H9 (cell line): ENCODE results near the gene MYOZ3. TPM values are rescaled to one million over a fixed set of nuclear protein-coding genes. Genes with fewer than 3 reads are reported as not detected.
A peak's percentile ranks its signal among the peaks of the same experiment; 100 is the strongest.

ENCODE experiments used
- DNase-seq: peaks from one replicate; pipeline ENCODE4 v3.0.0-alpha.2; 2017
- H2AFZ ChIP-seq: one replicate; pipeline ENCODE4 v1.6.1; 2013; ENCODE audit warnings: mild to moderate bottlenecking, low read length, control low read depth, moderate library complexity
- H2AK5ac ChIP-seq: 2 replicates; pipeline ENCODE4 v1.6.1; 2013; ENCODE audit warnings: low read length, control low read depth, mixed read lengths; ENCODE audit not compliant: insufficient read length
- H2BK120ac ChIP-seq: one replicate; pipeline ENCODE4 v1.6.1; 2013; ENCODE audit warnings: low read depth, mild to moderate bottlenecking, low read length, control low read depth, inconsistent platforms; ENCODE audit not compliant: poor library complexity, severe bottlenecking
- H2BK12ac ChIP-seq: 2 replicates; pipeline ENCODE4 v1.6.1; 2013; ENCODE audit warnings: low read length, control low read depth, mixed read lengths, low read depth; ENCODE audit not compliant: insufficient read length
- H2BK15ac ChIP-seq: 2 replicates; pipeline ENCODE4 v1.6.1; 2013; ENCODE audit warnings: low read depth, low read length, control low read depth
- H2BK20ac ChIP-seq: one replicate; pipeline ENCODE4 v1.6.1; 2013; ENCODE audit warnings: low read depth, mild to moderate bottlenecking, low read length, control low read depth, inconsistent platforms; ENCODE audit not compliant: poor library complexity, severe bottlenecking
- H2BK5ac ChIP-seq: 2 replicates; pipeline ENCODE4 v1.6.1; 2013; ENCODE audit warnings: low read length, control low read depth, mixed read lengths; ENCODE audit not compliant: insufficient read length
- H3K14ac ChIP-seq: 2 replicates; pipeline ENCODE4 v1.6.1; 2013; ENCODE audit warnings: low read length, control low read depth; ENCODE audit not compliant: insufficient read depth
- H3K18ac ChIP-seq: 2 replicates; pipeline ENCODE4 v1.6.1; 2013; ENCODE audit warnings: low read depth, mild to moderate bottlenecking, mixed read lengths, low read length, control low read depth; ENCODE audit not compliant: insufficient read length
- H3K23ac ChIP-seq: 2 replicates; pipeline ENCODE4 v1.6.1; 2013; ENCODE audit warnings: low read length, control low read depth, mixed read lengths, low read depth; ENCODE audit not compliant: insufficient read length
- H3K23me2 ChIP-seq: 2 replicates; pipeline ENCODE4 v1.6.1; 2013; ENCODE audit warnings: low read depth, mild to moderate bottlenecking, mixed read lengths, low read length, control low read depth; ENCODE audit not compliant: insufficient read length, poor library complexity, severe bottlenecking
- H3K27ac ChIP-seq: 2 replicates; pipeline ENCODE4 v1.5.1; 2013; ENCODE audit warnings: low read length, control low read depth, mixed read lengths, low read depth; ENCODE audit not compliant: insufficient read length
- H3K27me3 ChIP-seq: 2 replicates; pipeline ENCODE4 v1.6.1; 2013; ENCODE audit warnings: low read length, control low read depth, inconsistent platforms; ENCODE audit not compliant: insufficient read depth
- H3K4ac ChIP-seq: 2 replicates; pipeline ENCODE4 v1.6.1; 2013; ENCODE audit warnings: low read depth, mild to moderate bottlenecking, control low read depth, inconsistent platforms, low read length, moderate library complexity
- H3K4me1 ChIP-seq: 2 replicates; pipeline ENCODE4 v1.6.1; 2013; ENCODE audit warnings: low read length, control low read depth, inconsistent platforms; ENCODE audit not compliant: insufficient read depth
- H3K4me2 ChIP-seq: 2 replicates; pipeline ENCODE4 v1.6.1; 2013; ENCODE audit warnings: low read length, control low read depth, mixed read lengths; ENCODE audit not compliant: insufficient read length, insufficient read depth
- H3K56ac ChIP-seq: 2 replicates; pipeline ENCODE4 v1.6.1; 2013; ENCODE audit warnings: low read depth, mild to moderate bottlenecking, mixed read lengths, low read length, control low read depth; ENCODE audit not compliant: insufficient read length
- H3K79me1 ChIP-seq: 2 replicates; pipeline ENCODE4 v1.6.1; 2013; ENCODE audit warnings: low read depth, mild to moderate bottlenecking, moderate library complexity, low read length, control low read depth, inconsistent platforms; ENCODE audit not compliant: insufficient read depth, poor library complexity, severe bottlenecking
- H3K79me2 ChIP-seq: 2 replicates; pipeline ENCODE4 v1.6.1; 2013; ENCODE audit warnings: low read length, control low read depth, inconsistent platforms; ENCODE audit not compliant: insufficient read depth
- H3K9ac ChIP-seq: 2 replicates; pipeline ENCODE4 v1.6.1; 2013; ENCODE audit warnings: low read length, control low read depth, mixed read lengths; ENCODE audit not compliant: insufficient read length; ENCODE audit errors: extremely low read depth
- H3K9me3 ChIP-seq: one replicate; pipeline ENCODE4 v1.6.1; 2013; ENCODE audit warnings: low read depth, low read length, inconsistent platforms; ENCODE audit not compliant: control insufficient read depth
- H3T11ph ChIP-seq: one replicate; pipeline ENCODE4 v1.6.1; 2013; ENCODE audit warnings: mild to moderate bottlenecking, low read length, control low read depth, inconsistent platforms
- H4K20me1 ChIP-seq: one replicate; pipeline ENCODE4 v1.6.1; 2013; ENCODE audit not compliant: control insufficient read depth, insufficient read length, insufficient read depth
- H4K5ac ChIP-seq: 2 replicates; pipeline ENCODE4 v1.6.1; 2013; ENCODE audit warnings: low read depth, mild to moderate bottlenecking, mixed read lengths, low read length, control low read depth; ENCODE audit not compliant: insufficient read length
- H4K8ac ChIP-seq: replicated peaks from 2 replicates; pipeline ENCODE4 v1.6.1; 2013; ENCODE audit warnings: low read length, control low read depth, mixed read lengths, low read depth; ENCODE audit not compliant: insufficient read length
- H4K91ac ChIP-seq: 2 replicates; pipeline ENCODE4 v1.6.1; 2013; ENCODE audit warnings: low read depth, mild to moderate bottlenecking, moderate library complexity, mixed read lengths, low read length, control low read depth; ENCODE audit not compliant: insufficient read length
- H3K27ac Mint-ChIP-seq, 3 experiments: 2 replicates in 2 of 3; 3 replicates in 1 of 3; pipeline ENCODE4 v1.8.0; 2020 to 2021; ENCODE audit warnings: mixed read lengths in 3 of 3, mild to moderate bottlenecking in 1 of 3, moderate library complexity in 1 of 3
- H3K27me3 Mint-ChIP-seq: 2 replicates; pipeline ENCODE4 v1.8.0; 2021; ENCODE audit warnings: low read depth, mild to moderate bottlenecking, moderate library complexity, mixed read lengths
- H3K36me3 Mint-ChIP-seq, 3 experiments: 2 replicates in 2 of 3; 3 replicates in 1 of 3; pipeline ENCODE4 v1.8.0; 2020 to 2021; ENCODE audit warnings: low read depth in 3 of 3, mixed read lengths in 3 of 3; ENCODE audit not compliant: insufficient read depth in 1 of 3
- H3K4me1 Mint-ChIP-seq, 2 experiments: 2 replicates each; pipeline ENCODE4 v1.8.0; 2020; ENCODE audit warnings: mixed read lengths in 2 of 2
- H3K4me3 Mint-ChIP-seq, 2 experiments: 2 replicates in 1 of 2; 3 replicates in 1 of 2; pipeline ENCODE4 v1.8.0; 2020 to 2021; ENCODE audit warnings: mild to moderate bottlenecking in 2 of 2, mixed read lengths in 2 of 2, moderate library complexity in 1 of 2
- H3K9me3 Mint-ChIP-seq, 2 experiments: 2 replicates in 1 of 2; 3 replicates in 1 of 2; pipeline ENCODE4 v1.8.0; 2020; ENCODE audit warnings: mild to moderate bottlenecking in 2 of 2, mixed read lengths in 2 of 2, moderate library complexity in 1 of 2
- WGBS: extraction: QIAGEN DNeasy Blood & Tissue Kit; methylation state at CpG from one replicate; pipeline ENCODE4 v1.1.7; 2013; ENCODE audit warnings: missing lambda C conversion rate, low lambda C conversion rate, mixed read lengths; ENCODE audit not compliant: insufficient read length; ENCODE audit errors: extremely low coverage; 5-methylcytosine and 5-hydroxymethylcytosine counted together
- total RNA-seq: library from RNA; stranded (reverse); gene quantifications from 2 replicates; pipeline ENCODE4 v1.2.1, GENCODE V29; 2021
- TF ChIP-seq, protein P1 (sequence below): fragments of 200-600 bp; sonication (generic); conservative IDR thresholded peaks from 3 replicates; pipeline ENCODE4 v1.8.0; 2021; ENCODE audit warnings: antibody characterized with exemption, mild to moderate bottlenecking

MYOZ3 gene
- total RNA-seq, 1 experiment from 2014 or later = 18.1 TPM

DNA sequence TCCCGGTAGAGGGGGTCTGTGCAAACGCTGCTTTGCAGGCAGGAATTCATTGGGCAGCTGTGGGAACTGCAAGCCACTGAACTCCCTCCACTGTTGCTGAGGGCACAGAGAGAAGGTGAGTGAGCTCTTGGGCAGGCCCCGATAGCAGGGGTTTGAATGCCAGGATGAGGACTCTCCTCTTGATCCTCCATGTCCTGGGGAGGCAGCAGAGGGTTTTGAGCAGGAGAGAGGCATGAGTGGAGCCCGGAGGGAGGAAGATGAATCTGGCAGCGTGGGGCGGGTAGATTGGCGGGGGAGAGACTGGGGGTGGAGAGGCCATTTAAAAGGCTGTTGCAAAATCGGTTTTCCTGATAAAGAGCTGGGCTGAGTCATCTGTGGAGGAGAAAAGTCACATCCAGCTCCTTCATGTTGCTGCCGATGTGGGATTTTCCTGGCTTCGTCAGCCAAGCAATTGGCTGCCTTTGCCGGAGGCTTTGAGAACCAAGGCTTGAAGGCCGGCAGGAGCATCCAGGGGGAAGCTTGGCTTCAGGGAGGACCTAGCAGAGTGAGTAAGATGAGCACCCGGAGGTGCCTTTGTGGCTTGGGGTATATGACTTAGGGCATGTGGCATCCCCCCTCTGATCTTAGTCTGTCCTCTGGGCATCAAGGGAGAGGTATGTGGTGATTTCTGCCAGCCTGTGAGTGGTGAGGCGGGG, 20.6 kb upstream of the MYOZ3 start, which contains the start of gene SYNPO:
Gene SYNPO, plus strand, starts transcription at position 350 of the 695 bp plus-strand sequence. CDS start 7,616 bp downstream, outside the sequence.
- H4K20me1 ChIP-seq = no peaks in the 10 kb centered on the region
- H4K8ac ChIP-seq = no peak within 1 kb of the TSS
- no peaks in the 10 kb centered on the region for H3K23me2 ChIP-seq
- no peak within 1 kb of the TSS for H3K9ac ChIP-seq
- H3K4me1 ChIP-seq = peaks cover 2% of the 10 kb centered on the region; the same call in 1 of the 2 replicates
- no peak within 1 kb of the TSS for H4K91ac ChIP-seq
- no CpG with 5 or more reads among the region's 14 CpGs for WGBS
- H4K5ac ChIP-seq = no peak within 1 kb of the TSS
- no peak within 1 kb of the TSS for H3K18ac ChIP-seq
- Mint-ChIP-seq H3K9me3 (no peaks in the 10 kb centered on the region), H3K27me3 (peaks cover 2% of the 10 kb centered on the region; the same call in 1 of the 2 replicates), H3K36me3 (no peaks in the 10 kb centered on the region), H3K4me3 (no peak within 1 kb of the TSS), H3K4me1 (peaks cover 57 to 71% of the 10 kb centered on the region in 2 experiments), H3K27ac (peak within 1 kb of the TSS; percentile 20 to 65 (median 61); a peak in 4 of 7 replicates)
- H3K79me2 ChIP-seq = no peaks in the 10 kb centered on the region
- no peak within 1 kb of the TSS for H3K23ac ChIP-seq
- H2BK12ac ChIP-seq = no peak within 1 kb of the TSS
- no peak within 1 kb of the TSS for H2BK5ac ChIP-seq
- H3K4ac ChIP-seq = no peak within 1 kb of the TSS
- H2BK20ac ChIP-seq = no peak within 1 kb of the TSS
- no peak within 1 kb of the TSS for H2BK15ac ChIP-seq
- no peak within 1 kb of the TSS for H3K27ac ChIP-seq
- no peak within 1 kb of the TSS for H3T11ph ChIP-seq
- TF ChIP-seq, protein P1, sequence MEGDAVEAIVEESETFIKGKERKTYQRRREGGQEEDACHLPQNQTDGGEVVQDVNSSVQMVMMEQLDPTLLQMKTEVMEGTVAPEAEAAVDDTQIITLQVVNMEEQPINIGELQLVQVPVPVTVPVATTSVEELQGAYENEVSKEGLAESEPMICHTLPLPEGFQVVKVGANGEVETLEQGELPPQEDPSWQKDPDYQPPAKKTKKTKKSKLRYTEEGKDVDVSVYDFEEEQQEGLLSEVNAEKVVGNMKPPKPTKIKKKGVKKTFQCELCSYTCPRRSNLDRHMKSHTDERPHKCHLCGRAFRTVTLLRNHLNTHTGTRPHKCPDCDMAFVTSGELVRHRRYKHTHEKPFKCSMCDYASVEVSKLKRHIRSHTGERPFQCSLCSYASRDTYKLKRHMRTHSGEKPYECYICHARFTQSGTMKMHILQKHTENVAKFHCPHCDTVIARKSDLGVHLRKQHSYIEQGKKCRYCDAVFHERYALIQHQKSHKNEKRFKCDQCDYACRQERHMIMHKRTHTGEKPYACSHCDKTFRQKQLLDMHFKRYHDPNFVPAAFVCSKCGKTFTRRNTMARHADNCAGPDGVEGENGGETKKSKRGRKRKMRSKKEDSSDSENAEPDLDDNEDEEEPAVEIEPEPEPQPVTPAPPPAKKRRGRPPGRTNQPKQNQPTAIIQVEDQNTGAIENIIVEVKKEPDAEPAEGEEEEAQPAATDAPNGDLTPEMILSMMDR = no peak
- no peak within 1 kb of the TSS for H3K14ac ChIP-seq
- H3K56ac ChIP-seq = no peak within 1 kb of the TSS
- H3K79me1 ChIP-seq = no peaks in the 10 kb centered on the region
- no peak within 1 kb of the TSS for H3K4me2 ChIP-seq
- DNase-seq = no peak
- H2AFZ ChIP-seq = no peak within 1 kb of the TSS
- no peaks in the 10 kb centered on the region for H3K27me3 ChIP-seq
- no peak within 1 kb of the TSS for H2AK5ac ChIP-seq
- no peak within 1 kb of the TSS for H2BK120ac ChIP-seq
- no peaks in the 10 kb centered on the region for H3K9me3 ChIP-seq
